AG08395 (cell line): ENCODE data around the gene ACSS1.

Experiments
- DNase-seq: peaks from one replicate; pipeline ENCODE4 v3.0.0; 2012; ENCODE audit warnings: mixed read lengths, low spot score

Gene ACSS1

DNA sequence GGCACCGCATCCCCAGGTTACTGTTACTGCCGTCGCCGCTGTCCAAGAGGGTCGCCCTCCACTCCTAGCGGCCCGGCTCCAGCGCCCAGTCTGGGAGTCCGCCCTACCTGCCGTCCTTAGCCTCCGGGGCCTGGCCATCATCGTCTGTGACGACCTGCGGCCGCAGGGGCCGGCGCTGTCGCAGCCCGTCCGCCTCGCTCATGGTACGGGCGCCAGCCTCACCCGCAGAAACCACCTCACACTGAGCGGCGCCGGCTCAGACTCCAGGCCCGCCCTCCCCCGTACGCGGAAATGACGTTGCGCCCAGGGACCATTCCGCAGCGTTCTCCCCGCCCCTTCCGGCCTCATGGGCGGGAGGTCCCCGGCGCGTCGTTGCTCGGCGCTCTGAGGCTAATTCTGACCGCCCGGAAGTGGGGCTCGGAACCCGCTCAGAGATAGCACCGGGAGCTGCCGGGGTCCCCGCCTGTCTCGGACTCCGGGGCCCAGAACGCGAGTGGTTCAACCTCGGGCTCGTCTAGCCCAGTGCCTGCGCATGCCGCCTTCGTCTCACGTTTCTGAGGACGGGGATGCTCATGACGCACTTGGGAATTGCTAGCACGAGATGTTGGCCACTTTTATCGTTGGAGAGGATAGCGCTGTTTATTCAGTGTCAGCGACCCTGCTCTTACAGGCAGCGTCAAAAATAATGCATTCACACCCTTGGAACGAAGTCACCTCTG is 65.3 kb downstream of the ACSS1 start, which contains the start of gene APMAP:
TSS of gene APMAP (minus strand) at position 265 of the 719 bp plus-strand sequence. CDS start at position 202, 63 bp downstream.
- DNase-seq = peak; percentile 98

GRCh38 chr20:24991897-24992486 is 65.9 kb downstream of the ACSS1 start:
- DNase-seq = peak; percentile 18

GRCh38 chr20:24990810-24991252 is 67.1 kb downstream of the ACSS1 start:
- DNase-seq = no peak

DNA sequence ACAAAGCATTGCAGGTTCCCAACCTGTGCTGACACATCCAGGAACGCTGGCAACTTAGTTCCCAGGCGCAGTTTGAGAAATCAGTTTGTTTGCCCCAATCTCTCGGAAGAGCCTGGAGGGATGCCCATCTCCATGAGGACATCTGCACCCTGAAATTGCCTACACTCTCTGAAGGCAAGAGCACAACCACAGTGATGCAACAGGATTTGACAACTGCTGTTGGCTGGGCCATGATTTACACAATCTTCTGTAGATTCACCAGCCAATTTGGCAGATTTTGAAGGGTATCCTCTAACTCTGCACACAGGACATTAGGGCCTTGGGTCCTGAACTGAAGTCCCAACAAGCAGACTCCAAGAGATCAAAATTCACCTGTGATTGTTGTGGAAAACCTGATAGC is 68.8 kb downstream of the ACSS1 start:
- DNase-seq = no peak

DNA sequence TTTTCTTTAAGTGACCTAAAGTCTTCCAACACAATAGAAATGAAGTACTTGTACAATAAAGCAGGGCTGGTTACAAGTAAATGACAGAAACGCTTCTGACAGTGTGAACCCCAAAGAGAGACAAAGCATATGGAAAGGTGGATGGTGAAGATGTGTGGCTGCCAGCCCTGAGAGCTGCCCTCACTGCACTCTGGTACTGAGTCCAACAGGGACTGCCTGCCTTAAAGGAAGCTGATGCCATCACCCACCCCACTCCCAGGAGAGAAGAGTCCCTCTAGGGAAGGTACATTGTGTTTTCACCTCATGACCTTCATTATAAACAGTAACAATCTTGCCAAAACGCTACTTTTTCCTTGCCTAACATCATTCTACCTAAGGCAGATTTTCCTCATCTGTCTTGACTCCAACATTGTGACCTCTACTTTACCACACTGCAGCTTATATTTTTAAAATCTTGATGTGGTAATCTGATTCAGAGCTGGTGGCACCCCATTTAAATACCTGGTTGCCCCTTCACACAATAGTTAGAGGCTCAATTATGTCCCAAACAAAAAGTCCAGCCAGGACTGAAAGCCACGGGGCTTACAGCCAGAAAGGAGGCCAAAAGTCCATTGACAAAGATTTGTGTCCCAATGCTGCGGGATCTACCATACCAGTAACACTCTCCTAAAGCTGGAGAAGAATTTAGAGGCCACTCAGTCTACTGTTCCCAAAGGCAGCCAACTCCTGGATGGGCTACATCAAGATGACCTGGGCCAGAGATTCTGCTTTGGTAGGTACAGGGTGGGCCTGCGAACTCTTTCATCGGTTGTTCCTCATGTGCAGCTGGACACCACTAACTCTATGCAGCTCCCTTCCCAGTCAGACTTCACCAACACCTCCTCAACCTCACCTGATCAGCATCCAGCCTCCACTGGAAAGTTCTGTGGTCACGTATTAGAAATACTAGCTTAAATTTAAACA is 69.8 kb downstream of the ACSS1 start:
- no peak for DNase-seq

- no peak for DNase-seq
Observed at GRCh38 chr20:24987244-24987643, 70.7 kb downstream of the ACSS1 start.

- no peak for DNase-seq
Observed at GRCh38 chr20:24986436-24987015, 71.4 kb downstream of the ACSS1 start.

DNA sequence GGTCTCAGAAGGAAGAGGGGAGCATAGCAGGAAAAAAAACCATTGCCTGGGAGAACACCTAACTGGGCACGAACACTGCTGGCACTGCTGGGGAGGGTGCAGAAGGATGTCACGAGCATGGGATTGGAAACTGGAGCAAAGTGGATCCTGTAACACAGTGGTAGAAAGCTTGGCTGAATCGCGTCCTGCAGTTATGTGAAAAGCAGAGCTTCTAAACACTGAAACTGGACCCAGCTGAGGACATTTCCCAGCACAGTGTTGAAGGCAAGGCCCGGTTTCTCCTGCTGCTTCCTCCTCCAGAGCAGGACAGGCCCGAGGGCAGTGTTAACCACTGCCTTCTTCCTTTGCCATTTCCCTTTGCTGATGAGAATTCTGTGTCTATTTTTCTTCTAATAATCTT is 72.1 kb downstream of the ACSS1 start:
- no peak for DNase-seq

DNA sequence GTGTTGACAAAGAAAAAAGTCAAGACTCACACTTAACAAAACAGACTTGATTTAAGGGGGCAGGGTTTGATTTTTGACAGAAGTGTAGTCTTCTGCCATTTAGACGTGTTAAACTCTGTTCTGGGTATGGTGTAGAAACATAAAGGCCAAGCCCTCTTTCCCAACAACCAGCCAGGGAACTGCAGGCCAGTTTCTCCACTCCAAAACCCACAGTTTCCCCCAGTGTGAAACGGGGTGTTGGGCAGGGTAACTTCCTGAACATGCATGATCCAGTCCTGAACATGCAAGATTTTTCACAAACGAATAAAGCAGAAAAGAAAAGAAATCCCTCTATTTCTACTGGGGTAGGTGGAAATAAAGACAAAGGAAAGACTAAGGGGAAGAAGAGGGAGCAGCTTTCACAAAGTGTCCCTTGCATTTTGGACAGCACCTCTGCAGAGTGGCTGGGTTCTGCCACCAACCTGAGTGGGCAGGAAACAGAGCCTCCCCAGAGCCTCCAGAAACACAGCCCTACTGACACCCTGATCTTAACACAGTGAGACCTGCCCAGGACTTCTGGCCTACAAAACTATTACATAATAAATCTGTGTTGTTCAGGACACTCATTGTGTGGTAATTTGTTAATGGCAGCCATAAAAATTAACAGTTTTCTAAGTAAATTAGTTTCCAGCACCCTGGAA is 72.8 kb downstream of the ACSS1 start:
- no peak for DNase-seq

- DNase-seq = no peak
Observed at GRCh38 chr20:24983896-24984295, 74.0 kb downstream of the ACSS1 start.

DNA sequence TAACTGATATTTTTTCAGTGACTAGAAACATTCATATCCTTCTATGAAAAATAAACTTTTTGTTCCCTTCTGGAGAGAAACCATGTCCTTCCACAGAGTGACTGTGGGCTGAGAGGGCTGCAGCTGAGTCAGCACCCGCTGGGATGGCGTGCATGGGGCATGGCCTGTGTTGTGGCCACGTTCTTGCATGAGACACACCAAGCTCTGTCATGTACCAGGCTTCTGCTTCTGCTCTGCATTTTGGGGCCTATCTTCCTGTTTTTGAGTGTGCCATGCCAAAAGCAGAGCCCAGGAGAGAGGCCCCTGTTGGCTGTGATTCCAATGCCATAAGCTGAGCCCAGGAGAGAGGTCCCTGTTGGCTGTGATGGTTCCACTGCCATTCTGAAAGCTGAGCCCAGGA is 76.1 kb downstream of the ACSS1 start:
- DNase-seq = no peak

- no peak for DNase-seq
Observed at GRCh38 chr20:24981282-24981681, 76.7 kb downstream of the ACSS1 start.

GRCh38 chr20:24980291-24981053 is 77.5 kb downstream of the ACSS1 start:
- DNase-seq = no peak

DNA sequence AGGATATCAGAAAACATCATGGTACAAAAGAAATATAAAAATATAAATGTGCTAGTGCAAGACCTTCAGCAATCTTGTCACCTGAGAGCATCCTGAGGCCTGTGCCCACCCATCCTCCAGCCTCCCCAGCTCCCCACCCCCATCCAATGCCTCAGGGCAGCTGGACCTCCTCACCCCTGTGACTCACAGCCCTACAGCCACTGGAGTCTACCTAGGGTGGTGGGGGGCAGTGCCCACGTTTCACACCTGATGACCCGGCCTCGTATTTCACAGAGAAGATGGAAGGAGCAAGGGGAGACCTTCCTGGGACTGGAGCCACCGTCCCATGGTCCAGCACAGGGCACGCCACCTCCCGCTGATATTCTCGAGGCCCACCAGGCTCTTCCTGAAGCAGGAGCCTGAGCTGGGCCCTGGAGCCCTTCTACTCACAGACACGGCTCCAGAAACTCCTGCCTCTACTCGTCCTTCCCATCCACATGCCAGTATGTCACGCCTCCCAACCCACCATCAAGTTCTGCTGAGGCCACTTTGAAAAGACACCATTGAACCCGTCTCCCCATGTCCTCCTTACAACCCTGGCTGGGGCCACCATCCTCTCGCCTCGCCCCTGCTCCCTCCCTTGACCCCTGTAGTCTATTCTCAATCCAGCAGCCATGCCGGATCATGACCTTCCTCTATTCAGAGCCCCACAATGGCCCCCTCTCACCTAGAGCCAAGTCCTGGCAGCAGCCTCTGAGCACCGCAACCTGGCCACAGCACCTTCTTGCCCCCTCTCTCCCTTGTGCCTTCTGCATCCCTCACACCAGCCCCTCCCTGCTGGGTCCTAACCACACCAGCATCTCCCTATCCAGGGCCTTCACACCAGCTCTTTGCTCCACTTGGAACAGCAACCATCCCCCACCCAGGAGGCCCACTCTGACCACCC is 78.6 kb downstream of the ACSS1 start:
- no peak for DNase-seq

- DNase-seq = no peak
Observed at GRCh38 chr20:24978513-24978912, 79.4 kb downstream of the ACSS1 start.

DNA sequence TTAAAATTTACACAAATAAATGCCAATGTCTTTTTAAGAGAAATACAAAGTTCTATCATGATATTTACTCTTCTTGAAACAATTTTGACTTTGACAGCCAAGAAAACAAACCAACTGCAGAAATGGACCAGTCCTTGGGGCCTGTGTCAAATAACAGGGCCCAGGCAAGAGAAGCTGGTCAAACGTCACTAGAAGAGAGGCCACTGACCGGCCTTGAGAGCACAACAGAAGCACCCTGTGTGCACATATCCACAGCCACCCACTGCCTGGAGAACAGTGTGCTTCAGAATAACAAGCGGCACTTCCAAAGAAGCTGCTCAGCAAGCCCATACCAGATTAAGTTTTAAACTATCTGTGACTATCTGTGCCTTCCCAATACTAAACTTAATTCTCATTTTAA is 80.1 kb downstream of the ACSS1 start:
- no peak for DNase-seq

- no peak for DNase-seq
Observed at GRCh38 chr20:24977336-24977735, 80.6 kb downstream of the ACSS1 start.

GRCh38 chr20:24972341-24972740 is 85.6 kb downstream of the ACSS1 start:
- no peak for DNase-seq

- no peak for DNase-seq
Observed at GRCh38 chr20:24971376-24972101, 86.4 kb downstream of the ACSS1 start.
